DMS 273 treated with DMSO at 0.1 percent for 48 hours (cell line): ENCODE results near the gene HOXD9.

Experiments
- DNase-seq: peaks from one replicate; lab custom pipeline; 2025; lab: John Stamatoyannopoulos, UW

The HOXD9 gene

DNA sequence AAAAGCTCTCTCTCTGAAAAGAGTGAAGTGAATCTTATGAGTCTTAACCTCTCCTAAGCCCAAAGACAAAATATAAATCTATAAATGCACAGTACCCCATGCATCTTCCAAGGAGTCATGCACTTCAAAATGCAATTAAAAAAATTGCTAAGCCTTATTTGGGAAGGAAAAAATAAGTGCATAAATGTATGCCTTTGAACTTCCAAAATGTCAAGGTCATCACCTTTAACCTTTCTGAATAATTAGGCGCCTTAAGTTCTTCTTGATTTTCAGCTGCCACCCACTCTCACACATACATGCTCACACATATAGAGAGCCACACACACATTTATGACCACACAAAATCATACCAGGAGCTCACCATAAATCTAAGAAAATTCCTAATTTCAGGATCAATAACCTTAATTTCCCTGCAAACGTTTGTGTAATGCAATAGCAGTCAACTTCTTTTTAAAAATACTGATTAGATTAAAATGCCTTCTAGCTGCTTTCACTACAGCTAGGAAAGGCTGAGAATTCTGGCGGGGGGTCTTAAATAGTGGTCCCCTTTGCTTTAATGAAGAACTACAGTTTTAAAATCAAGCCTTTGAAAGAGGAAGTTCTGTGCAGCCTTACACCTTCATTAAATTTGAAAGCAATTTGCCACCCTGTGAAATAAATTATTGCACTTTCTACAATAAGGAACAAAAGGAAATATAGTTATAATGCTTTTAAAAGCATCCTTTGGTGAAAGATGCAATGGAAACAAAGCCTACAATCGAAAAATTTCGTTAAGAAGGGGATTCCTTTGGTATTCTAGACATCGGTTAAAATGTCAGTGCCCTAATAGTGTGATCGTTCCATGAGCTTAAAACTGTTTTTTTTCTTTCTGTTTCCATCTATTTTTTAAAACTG is 11.9 kb upstream of the HOXD9 start:
- no peak for DNase-seq

DNA sequence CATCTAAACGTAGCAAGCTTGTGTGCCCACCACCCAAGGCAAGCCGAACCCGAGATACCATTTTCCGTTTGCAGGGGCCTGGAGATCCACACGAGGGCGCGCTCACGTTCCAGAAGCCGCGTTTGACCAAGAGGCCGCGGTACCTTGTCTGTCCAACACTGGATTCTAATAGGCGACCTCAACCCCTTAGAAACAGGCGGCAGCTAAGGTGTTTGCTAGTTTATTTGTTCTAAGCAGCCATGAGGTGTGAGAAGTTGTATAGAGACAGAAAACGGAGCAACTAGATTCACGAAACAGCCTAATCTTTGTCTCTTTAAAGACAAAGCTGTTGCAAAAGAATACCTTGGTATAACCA is 11.2 kb upstream of the HOXD9 start:
- DNase-seq = peak; percentile 20

DNA sequence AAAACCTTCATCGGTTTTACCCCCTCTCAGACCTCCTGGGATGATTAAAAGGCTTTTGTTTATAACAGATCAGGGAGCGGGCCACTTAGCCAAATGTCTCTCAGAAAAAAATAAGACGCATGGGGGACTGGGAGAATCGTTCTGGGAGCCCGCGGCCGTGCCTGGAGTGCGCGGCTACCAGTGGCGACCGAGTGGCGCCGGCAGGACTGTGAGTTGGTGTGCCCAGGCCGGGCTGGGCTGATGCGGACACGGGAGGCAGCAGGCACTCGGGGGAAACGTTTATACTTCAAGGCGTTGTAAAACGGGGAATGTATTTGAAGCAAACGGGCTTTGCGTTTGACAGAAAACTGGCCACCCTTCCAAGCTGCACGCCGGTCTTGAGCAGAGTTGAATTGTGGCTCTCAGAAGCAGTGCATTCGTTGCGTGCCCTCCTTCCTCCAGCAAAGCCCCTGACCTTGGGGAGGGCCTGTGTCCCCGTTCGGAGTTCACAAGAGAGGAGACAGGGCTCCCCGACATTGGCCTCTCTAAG is 10.6 kb upstream of the HOXD9 start:
- DNase-seq = no peak

DNA sequence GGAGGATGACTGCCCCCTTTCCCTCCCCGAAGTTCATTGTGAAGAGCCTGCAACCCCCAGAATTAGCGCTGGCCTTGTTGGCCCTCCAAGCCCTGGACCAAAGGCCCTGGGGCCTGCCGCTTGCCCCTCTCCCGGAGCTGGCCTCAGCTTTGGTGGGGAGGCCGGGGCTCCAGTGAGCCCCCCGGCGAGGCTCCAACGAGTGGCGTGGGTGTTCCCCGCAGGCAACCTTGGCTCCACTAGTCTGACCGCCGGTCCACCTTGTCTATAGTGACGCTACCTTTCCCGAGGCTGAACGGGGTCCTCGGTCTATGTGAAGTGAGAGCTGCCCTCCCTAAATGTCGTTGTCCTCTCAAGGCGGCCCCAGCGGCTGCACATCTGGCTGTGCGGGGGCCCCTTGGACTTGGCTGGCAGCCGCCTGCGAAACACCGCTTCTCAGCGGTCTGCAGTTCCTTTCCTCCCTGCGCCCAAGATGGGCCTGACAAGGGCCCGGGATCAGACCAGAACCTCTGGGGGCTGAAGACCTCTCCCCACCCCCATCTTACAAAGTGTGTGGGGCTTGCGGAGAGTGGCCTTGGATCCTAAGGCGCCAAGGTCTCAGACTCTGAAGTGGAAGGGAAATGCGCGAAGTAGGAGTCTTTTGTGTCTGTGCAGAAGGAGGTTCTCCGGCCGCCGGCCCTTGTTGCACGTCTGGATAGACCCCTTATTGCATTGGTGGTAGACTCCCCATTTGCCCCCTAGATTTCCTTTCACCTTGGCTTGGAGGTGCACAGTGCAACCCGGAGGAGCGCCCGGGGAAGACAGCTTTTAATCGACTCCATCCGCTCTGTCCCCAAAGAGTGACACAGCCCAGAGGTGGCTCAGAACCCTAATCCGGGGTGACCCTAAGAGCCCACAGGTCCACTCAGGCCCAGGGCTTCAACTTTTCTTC is 9.9 kb upstream of the HOXD9 start:
- no peak for DNase-seq

DNA sequence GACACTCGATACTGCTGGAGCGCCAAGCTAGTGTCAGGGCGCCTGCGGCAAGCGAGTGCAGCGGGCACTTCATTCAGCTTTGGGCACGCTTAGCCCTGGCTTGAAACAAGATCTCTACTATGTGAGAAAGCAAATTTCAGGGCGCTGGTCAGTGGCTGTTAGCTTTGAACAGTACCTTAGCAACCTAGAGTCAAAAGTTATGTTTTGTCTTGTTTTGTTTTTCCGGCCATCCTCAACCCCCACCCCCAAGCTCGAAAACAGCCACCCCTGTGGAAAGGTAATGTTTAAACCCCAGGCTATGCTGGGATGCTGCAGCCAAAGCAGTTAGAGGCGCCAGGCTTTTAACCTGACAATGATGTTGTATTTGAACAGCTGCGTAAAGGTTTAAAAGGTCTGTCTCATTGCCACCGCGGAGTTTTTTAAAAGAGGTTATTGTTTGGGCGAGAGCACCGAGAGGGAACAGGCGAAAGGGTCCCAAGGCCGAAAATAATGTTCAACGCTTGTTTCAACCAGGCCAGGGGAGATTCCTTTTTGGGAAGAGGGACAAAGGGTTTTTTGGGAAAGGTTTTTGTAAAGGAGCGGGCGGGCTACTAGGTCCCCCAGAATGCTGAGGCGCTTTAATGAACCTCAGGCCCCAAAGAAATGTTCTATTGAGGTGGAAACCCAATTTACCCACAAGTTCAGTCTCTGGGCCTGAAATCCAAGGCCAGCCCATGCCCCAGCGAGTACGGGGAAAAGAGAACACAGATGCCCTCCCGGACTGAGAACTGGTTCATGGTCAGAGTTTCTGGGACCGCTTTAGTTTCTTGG is 8.2 kb upstream of the HOXD9 start:
- no peak for DNase-seq

DNA sequence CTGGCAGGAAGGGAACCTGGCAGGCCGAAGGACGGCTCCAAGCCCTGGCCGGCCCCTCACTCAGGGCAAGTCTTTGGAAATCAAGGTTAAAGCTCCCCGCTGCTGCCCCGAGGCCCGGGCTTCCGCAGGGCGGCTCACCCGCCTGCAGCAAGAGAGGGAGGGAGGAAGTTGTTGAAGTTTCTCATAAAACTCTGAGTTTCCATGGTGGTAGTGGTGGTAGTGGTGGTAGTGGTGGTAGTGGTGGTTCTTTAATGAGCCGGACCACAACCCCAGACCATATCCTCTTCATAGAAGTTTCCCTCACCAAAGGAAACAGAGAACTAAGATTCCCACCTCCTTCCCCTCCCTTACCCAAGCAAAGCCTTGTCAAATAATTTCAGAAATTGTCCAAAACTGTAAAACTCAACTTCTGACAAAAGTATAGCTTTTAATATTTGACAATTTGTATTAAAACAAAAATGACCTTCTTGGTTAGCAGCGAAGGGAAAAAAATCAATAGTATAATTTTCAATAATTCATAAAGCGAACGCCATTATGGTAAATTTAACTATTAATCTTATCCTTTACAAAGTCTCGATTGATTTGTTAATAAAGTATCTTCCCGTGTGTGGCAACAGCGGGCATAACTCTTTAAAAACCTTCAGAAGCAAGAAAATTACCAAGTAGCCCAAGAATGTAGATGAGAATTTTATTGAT is 7.4 kb upstream of the HOXD9 start:
- no peak for DNase-seq

DNA sequence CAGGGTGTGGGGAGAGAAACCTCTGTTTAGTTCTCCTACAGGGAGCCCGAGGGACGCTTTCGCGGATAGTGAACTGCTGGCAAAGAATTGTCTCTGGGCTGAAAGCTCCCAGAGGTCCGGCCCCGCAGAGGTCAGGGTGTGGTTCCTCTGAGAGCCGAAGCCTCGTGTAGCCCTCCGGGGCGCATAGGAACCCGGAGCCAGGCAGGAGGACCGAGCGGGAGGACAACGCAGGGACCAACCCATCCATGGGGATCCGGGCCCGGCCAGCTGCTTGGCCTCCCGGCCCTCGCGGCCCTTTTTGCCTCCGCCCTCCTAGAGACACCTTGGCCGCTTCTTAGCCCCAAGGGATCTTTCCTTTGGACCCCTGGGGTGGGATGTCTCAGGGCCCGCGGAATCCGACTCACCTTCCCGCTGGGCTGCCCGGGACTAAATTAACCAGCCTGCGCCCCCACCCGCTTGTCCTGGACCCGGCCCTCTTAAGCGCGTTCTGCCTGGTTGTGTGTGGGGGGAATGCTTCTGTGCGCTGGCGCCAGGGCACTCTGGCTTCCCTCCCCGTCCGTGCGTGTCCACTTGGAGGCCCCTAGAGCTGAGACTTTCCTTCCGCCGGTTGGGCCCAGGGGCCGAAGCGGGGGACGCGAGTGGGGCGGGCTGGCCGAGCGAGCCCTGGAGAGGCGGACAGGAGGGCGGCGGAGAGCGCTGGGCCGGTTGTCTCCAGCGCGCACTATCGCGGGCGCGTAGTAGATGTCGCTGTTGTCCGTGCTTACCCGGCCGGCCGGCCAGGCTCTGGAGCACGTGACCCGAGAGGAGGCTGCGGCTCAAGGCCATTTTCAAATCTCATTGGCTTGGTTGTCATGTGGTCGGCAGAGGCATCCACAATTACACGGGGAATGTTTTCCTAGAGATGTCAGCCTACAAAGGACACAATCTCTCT is 6.4 kb upstream of the HOXD9 start, which contains the start of gene HOXD10:
HOXD10 (plus strand) TSS at position 896 of the 931 bp plus-strand sequence. CDS start 56 bp downstream, outside the sequence.
- no peak for DNase-seq

DNA sequence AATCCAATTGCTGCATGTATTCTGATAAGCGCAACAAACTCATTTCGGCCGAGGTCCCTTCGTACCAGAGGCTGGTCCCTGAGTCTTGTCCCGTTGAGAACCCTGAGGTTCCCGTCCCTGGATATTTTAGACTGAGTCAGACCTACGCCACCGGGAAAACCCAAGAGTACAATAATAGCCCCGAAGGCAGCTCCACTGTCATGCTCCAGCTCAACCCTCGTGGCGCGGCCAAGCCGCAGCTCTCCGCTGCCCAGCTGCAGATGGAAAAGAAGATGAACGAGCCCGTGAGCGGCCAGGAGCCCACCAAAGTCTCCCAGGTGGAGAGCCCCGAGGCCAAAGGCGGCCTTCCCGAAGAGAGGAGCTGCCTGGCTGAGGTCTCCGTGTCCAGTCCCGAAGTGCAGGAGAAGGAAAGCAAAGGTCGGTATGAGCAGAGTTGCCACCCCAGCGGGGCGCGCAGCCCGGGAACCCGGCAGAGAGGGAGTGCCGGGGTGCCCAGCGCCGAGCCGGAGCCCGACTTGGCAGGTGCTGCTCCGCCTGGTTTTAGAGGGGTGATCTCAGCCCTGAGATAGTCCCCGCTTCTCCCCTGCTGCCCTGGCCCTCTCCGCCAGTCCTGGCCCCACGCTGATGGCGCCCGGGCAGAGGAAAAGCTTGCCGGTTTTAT is 5.2 kb upstream of the HOXD9 start:
- no peak for DNase-seq

DNA sequence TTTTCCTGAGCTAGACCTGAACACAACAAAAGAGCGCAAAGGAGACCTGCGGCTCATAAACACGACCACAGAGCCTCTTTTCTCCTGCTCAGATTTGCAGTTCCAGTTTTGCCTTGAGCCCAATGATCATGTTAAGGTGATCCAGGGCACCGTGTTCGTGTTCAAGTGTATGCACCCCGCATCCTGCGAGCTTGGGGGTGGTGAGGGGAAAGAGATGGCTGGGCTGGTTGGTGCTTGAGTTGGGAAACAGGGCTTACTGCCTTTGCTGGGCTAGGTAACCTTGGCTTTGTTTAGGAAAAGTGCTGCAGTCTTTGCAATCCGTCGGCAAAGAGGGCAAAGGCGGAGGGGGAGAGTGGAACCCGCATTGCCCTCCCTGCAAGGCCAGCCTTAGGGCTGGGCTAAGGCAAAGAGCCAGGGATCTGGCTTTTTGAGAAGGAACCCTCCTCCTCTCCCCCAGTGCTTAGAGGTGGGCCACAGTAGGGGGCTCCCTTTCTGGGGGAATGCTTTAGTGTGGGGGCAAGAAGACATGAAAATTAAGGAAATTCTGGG is 4.6 kb upstream of the HOXD9 start:
- DNase-seq = no peak

DNA sequence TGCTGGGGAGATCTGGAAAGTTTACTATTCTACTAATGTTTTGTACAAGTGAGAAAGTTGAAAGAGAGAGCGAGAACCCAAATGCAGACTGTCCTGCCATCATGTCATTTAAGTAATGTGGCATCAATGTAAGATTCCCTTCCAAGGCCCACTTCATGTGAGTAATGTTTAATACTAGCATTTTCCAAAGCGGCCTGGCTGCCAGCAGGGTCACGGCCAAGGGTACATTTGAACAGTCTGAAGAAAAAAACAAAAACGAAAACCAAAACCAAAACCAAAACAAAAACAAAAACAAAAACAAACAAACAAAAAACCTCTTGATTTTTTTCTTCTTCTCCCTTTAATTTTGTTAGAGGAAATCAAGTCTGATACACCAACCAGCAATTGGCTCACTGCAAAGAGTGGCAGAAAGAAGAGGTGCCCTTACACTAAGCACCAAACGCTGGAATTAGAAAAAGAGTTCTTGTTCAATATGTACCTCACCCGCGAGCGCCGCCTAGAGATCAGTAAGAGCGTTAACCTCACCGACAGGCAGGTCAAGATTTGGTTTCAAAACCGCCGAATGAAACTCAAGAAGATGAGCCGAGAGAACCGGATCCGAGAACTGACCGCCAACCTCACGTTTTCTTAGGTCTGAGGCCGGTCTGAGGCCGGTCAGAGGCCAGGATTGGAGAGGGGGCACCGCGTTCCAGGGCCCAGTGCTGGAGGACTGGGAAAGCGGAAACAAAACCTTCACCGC is 3.7 kb upstream of the HOXD9 start:
- no peak for DNase-seq

DNA sequence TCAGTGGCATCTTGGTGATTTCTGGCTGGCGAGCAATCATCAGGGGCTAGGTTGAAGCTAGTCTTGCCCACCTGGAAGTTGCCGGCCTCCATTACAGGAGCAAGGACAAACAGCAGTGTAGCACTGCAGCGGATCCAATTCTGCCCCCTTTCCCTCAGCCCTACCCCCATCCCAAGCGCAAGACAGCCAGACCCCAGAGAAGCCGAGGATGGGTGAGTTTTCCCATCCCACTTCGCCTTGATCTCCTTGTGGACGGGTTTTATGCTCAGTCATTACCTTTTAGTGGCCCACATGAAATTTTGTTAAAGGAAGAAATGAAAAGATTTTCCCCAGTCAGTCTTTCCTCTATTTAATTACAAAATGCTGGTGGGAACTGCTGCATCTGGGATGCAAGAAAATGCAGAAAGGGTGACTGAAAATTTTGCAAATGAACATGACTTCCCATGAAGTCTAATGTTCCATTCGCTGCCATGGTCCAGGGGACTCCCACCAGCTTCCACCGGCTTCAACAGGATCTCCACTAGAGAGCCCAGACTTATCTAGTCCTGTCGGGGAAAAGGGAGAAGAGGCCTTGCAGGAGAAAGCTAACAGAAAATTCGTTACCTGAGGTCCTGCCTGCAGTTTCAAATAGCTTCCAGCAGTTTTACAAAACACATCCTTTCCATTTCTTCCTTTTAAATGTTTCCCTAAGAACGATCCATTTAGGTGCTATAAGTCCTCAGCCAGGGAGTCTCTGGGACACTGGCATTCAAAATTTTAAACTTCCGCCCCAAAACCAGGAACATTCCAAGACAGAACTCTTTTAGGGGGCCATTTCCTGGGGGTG is 1.9 kb upstream of the HOXD9 start:
- DNase-seq = no peak

DNA sequence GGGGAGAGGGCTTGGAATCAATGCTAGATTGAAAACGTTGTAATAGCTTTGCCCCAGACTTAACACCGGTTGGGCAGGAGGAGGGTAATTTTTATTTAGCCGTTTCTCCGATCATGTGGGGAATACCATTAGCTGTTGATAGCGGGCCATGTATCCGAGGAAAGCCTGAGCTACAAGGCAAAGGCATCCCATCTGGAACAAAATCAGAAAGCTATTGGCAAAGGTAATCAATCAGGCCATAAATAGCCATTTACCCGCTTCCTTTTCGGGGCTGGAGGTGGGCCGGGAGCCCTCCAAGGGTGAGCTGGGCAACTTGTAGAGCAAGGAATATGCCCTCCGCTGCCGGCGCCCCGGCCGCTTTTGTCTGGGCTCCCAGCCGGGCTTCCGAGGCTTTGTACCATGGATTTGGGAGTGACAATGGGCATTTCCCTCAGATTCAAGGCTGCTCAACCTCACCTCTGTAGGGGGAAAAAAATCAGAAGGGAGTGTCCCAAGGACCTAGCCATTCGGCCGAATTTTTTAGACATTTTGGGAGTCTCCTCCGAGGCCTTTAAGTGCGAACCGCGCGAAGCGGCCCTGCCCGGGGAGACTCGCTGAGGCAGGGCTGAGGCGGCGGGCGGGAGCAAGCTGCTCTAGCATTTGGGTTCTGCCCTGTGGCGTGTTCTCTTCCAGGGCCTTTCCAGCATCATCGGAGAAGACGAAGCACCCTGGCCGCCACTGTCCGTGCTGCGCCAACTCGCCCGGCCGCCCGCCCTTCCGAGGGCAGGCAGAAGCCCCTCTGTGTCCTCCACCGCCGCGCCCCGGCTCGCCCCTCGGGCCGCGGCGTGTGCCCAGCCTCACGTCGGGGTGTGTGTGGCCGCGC is 1.1 kb upstream of the HOXD9 start:
- DNase-seq = no peak

DNA sequence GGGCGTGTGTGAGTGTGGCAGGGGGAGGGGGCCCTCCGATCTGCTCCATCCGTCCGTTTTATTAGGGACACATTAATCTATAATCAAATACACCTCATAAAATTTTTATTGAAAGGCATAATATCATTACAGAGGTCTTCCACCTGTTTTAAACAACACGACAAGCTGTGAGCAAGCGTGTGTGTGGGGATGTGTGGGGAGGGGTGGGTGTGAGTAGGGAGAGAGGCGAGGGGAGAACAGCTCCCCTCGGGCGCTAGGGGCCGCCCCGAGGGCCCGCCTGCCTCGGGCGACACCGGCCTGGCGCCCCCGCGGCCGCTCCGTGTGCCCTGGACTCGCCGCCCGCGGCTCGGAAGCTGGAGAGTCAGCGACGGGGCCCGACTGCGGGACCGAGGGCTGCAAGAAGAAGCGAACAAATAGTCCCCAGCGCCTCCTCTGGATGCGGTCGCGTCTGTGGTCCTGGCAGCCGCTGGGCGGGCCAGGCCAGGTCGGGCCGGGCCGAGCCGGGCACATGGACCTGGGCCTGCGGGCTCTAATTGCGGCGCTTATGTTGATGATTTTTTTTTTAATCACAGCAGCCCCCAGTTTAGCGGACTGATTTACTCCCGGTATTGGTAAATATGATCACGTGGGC is 352 bp upstream of the HOXD9 start:
- DNase-seq = no peak

DNA sequence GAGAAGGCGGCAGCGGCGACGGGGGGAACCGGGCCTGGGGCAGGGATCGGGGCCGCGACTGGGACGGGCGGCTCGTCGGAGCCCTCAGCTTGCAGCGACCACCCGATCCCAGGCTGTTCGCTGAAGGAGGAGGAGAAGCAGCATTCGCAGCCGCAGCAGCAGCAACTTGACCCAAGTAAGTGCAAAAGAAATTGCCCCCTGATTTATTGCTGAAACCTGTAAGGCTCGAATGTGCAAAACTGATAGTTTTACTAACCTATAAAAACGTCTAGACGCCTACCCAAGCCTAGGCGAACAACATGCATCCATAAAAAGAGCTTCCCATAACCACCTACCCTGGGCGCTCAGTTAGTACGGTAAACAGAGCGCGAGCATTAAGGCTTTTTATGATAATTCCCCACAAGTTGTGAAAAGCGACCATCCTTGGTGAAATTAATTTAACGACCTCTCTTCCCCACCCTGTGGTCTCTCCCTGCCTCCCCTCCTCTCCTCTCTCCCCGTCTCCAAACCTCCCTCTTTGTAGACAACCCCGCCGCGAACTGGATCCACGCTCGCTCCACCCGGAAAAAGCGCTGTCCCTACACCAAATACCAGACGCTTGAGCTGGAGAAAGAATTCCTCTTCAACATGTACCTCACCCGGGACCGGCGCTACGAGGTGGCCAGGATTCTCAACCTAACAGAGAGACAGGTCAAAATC is 1.0 kb downstream of the HOXD9 start:
- no peak for DNase-seq

DNA sequence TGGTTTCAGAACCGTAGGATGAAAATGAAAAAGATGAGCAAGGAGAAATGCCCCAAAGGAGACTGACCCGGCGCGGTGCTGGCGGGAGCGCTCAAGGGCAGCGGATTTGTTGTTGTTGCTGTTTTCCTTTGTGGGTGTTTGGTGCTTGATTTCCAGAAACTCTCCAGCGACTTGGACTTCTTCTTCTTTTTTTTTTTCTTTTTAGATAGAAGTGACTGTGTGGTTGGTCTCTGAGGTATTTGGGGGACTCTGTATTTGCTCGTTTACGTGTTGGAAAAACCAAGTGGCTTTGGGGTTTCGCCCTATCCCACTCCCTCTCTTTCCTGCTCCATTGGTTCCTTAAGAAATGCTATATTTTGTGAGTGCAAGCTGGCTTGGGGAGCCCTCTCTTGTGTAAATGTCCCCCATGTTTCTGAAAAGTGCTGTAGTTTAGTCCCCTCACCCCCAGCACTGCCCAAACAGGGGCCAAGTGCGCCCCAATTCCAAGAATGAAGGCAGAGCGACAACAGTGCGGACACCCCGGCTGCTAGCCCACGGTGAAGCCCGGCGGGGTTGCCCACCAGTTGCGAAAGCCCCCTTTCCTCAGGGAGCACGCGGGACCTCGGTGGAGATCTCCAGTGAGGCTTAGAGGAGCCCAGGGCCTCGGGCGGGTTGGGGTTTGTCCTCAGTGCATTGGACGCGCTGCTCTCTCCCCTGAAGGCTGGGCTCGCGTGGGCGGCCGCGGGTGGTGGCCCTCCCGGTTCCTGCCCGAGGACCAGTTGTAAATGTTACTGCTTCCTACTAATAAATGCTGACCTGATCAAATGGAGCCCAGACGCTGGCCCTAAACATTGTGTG is 1.8 kb downstream of the HOXD9 start:
- no peak for DNase-seq
